Mononuclear cell (primary cell): Measurements from ENCODE around the gene SLC39A10. TPM values are rescaled to one million over a fixed set of nuclear protein-coding genes. Genes with fewer than 3 reads are reported as not detected.
"Not testable (repeated sequence)": the region's sequence is repeated elsewhere in the genome, so short reads cannot be mapped to it uniquely, and the experiment has no call there.

Source experiments
- H3K27me3 ChIP-seq: 2 replicates; pipeline ENCODE4 v1.6.0; 2011; ENCODE audit warnings: low read length, control low read depth; ENCODE audit not compliant: insufficient read depth
- H3K4me1 ChIP-seq: 2 replicates; pipeline ENCODE4 v1.5.1; 2011; ENCODE audit warnings: mild to moderate bottlenecking, low read length, control low read depth; ENCODE audit not compliant: insufficient read depth
- H3K4me3 ChIP-seq: 2 replicates; pipeline ENCODE4 v1.5.1; 2011; ENCODE audit warnings: mild to moderate bottlenecking, low read length, moderate library complexity
- H3K9me3 ChIP-seq: 2 replicates; pipeline ENCODE4 v1.5.1; 2011; ENCODE audit warnings: low read depth, mild to moderate bottlenecking, control low read depth, low read length
- total RNA-seq: library from RNA; depleted of rRNA; stranded (reverse); fragments of >200 nt; gene quantifications from one replicate; pipeline ENCODE4 v1.2.3, GENCODE V29; 2012

SLC39A10 gene
- total RNA-seq, 1 donor, result 52.7 TPM

DNA sequence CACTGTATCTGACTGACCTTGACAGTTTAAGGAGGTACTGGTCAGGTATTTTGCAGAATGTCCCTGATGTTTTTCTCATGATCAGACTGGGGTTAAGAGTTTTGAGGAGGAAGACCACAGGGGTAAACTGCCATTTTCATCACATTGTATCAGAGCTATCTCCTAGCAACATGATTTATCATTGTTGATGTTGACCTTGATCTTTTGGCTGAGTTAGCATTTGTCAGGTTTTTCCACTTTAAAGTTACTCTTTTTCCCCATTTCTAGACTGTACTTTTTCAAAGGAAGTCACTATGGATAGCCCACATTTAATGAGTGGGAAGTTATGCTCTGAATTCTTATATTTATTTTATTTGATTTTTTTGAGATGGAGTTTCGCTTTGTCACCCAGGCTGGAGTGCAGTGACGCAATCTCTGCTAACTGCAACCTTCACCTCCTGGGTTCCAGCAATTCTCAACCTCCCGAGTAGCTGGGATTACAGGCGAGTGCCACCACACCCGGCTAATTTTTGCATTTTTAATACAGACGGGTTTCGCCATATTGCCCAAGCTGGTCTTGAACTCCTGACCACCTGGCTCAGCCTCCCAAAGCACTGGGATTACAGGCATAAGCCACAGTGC lies 17.7 kb upstream of the SLC39A10 start:
- Histone ChIP-seq H3K4me3 (no peak overlapping the region), H3K4me1 (peaks cover 29% of the 10 kb centered on the region), H3K27me3 (no peaks in the 10 kb centered on the region), H3K9me3 (no peaks in the 10 kb centered on the region)

DNA sequence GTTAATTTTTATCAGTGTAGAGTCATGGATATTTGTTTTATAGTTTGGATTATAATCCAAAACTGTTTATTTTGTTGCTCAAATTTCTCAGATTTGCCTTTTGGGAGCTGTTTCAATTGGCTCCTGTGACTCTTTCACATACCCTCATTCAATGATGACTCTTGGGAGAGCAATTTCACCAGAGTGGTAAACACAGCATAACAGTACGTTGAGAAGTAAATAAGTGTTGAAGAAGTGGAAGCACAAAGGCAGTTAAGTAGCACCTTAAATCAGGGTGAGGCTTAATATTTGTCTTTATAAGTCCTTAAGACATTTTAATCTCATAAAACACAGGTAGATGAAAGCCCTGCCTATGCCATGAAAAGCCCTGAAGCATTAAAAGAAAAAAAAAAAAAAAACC lies 17.1 kb upstream of the SLC39A10 start:
- Histone ChIP-seq H3K27me3 (no peaks in the 10 kb centered on the region), H3K9me3 (no peaks in the 10 kb centered on the region), H3K4me1 (peaks cover 26% of the 10 kb centered on the region), H3K4me3 (no peak overlapping the region)

DNA sequence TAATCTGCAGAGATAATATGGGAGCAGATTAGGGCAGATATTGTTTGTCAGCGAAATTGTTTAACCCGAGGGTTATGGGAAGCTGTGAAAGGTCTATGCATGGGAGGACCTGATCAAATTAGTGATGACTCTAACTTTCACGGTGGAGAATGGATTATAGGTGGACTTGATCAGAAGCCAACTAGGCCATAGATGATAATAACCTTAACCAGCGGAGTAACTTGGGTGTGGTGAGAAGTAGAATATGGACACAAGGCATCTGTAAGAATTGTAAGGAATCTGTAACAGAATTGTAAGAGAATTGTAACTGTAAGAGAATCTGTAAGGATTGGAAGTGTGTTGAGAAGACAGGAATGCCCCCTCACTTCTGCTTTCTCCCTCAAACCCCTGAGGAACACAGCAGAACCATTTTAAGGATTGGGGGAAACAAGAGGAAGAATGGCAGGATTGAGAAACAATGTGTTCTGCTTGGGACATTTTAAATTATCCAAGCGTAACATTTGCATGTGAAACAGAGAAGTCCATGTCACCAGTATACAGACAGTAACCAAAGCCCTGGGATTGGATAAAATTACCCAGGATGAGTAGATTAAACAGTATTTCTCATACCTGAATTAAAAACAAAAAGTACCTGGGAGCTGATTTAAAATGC lies 14.9 kb upstream of the SLC39A10 start:
- no peaks in the 10 kb centered on the region for H3K27me3 ChIP-seq
- H3K4me1 ChIP-seq, result peaks cover 28% of the 10 kb centered on the region

DNA sequence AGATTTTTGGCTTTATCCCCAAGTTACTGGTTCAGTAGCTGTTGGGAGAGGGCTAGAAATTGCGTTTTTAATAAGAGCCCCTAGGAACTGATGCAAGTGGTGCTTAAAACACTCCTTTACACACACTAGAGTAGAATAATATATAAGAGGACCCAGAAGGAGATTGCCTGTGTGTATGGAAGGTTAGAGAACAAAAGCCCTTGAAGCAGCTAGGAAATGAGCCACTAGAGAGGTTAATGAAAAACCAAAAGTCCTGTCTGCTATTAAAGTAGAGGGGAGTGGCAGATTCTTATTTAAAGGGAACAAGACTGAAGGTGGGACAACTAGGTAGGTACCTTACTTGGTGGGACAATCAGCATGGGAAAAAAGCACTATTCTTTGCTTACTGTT lies 14.4 kb upstream of the SLC39A10 start:
- H3K27me3 ChIP-seq, result no peaks in the 10 kb centered on the region
- peaks cover 34% of the 10 kb centered on the region for H3K4me1 ChIP-seq
- H3K4me3 ChIP-seq, result no peak overlapping the region
- H3K9me3 ChIP-seq, result no peaks in the 10 kb centered on the region

More for the DNA sequence above, 14.9 kb upstream of the SLC39A10 start:
- Histone ChIP-seq H3K4me3 (no peak overlapping the region), H3K9me3 (no peaks in the 10 kb centered on the region)

DNA sequence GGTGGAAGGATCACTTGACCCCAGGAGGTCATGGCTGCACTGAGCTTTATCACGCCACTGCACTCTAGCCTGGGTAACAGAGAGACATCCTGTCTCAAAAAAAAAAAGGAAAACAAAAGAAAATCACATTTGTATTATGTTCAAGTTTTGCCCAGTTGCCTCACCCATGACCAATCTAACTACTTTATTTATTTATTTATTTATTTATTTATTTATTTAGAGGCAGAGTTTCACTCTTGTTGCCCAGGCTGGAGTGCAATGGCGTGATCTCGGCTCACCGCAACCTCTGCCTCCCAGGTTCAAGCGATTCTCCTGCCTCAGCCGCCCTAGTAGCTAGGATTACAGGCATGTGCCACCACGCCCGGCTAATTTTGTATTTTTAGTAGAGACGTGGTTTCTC lies 12.3 kb upstream of the SLC39A10 start:
- H3K9me3 ChIP-seq, H3K4me3 ChIP-seq: not testable (repeated sequence)
- H3K4me1 ChIP-seq, result peaks cover 52% of the 10 kb centered on the region

DNA sequence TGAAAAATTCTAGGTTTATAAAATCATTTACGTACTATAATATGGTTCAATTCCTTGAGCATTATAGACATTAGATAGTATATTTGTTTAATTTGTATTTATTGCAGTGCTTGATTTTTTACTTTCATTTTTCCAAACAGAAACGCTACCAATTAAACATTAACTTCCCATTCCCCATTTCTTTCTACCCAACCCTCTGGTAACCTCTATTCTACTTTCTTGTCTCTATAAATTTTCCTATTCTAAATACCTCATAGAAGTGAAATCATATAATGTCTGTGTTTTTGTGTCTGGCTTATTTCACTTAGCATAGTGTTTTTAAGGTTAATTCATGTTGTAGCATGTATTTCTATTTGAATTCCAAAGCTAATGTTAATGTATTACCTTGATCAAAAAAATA lies 11.6 kb upstream of the SLC39A10 start:
- Histone ChIP-seq H3K27me3 (no peaks in the 10 kb centered on the region), H3K4me3 (no peak overlapping the region), H3K9me3 (no peaks in the 10 kb centered on the region), H3K4me1 (peaks cover 60% of the 10 kb centered on the region)

More for the DNA sequence above, 12.3 kb upstream of the SLC39A10 start:
- not testable (repeated sequence) for H3K27me3 ChIP-seq

DNA sequence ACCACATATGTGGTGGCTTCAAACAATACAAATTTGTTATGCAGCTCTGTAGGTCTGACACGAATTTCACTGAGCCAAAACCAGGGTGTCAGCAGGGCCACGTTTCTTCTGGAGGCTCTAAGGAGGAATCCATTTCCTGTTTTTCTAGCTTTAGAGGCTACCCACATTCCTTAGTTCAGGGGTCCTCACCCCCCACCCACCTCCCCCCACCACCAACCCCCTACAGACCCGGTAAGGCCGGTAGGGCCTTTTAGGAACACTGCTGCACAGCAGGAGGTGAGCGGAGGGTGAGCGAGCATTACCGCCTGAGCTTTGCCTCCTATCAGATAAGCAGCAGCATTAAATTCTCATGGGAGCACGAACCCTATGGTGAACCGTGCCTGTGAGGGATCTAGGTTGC lies 10.6 kb upstream of the SLC39A10 start:
- H3K27me3 ChIP-seq, result no peaks in the 10 kb centered on the region
- no peaks in the 10 kb centered on the region for H3K9me3 ChIP-seq
- no peak overlapping the region for H3K4me3 ChIP-seq
- H3K4me1 ChIP-seq, result peaks cover 65% of the 10 kb centered on the region

DNA sequence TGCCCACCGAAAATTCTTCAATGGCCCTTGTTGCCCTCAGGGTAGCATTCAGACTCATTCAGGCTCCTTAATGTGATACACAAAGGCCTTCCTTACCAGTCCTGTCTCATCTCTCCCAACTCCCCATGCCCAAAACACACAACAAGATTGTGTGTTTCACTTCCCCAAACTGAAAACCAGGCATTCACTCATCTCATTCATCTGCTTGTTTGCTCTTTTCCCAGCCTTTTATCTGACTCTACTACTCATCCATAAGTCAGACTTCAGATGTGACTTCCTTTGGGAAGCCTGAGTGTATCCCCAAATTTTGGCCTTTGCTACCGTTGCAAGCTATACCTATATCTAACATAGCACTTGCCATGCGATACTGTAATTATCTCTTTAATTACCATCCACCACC lies 9.7 kb upstream of the SLC39A10 start:
- no peaks in the 10 kb centered on the region for H3K27me3 ChIP-seq
- peaks cover 63% of the 10 kb centered on the region for H3K4me1 ChIP-seq
- H3K4me3 ChIP-seq, result no peak overlapping the region
- no peaks in the 10 kb centered on the region for H3K9me3 ChIP-seq

DNA sequence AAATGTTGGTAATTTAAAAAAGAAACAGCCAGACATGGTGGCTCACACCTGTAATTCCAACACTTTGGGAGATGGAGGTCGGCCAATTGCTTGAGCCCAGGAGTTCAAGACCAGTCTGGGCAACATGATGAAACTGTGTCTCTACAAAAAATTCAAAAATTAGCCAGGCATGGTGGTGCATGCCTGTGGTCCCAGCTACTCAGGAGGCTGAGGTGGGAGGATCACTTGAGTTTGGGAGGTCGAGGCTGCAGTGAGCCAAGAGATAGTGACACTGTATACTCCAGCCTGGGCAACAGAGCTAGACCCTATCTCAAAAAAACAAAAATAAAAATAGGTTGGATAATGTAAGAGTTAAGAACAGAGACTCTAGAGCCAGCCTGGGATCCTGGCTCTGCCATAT lies 8.7 kb upstream of the SLC39A10 start:
- H3K9me3 ChIP-seq, H3K27me3 ChIP-seq, H3K4me3 ChIP-seq: not testable (repeated sequence)
- peaks cover 53% of the 10 kb centered on the region for H3K4me1 ChIP-seq

DNA sequence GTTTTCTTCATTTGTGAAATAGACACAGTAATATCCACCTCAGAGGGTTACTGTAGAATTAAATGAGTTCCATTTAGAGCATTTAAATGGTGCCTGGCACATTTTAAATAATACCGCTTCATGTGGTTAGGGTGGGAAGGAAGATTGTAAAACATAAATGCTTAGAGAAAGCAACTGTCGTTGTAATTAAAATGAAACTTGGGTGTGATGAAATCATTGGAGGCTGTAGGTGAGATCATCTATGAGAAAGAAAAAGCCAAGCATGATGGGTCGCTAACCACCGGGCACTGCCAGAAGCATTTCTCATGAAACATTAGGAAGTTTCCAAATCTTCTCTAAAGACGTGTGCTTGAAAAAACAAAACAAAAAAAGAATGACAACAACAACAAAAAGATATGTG lies 8.2 kb upstream of the SLC39A10 start:
- H3K9me3 ChIP-seq, result no peaks in the 10 kb centered on the region
- H3K4me1 ChIP-seq, result peaks cover 53% of the 10 kb centered on the region
- H3K4me3 ChIP-seq, result no peak overlapping the region

DNA sequence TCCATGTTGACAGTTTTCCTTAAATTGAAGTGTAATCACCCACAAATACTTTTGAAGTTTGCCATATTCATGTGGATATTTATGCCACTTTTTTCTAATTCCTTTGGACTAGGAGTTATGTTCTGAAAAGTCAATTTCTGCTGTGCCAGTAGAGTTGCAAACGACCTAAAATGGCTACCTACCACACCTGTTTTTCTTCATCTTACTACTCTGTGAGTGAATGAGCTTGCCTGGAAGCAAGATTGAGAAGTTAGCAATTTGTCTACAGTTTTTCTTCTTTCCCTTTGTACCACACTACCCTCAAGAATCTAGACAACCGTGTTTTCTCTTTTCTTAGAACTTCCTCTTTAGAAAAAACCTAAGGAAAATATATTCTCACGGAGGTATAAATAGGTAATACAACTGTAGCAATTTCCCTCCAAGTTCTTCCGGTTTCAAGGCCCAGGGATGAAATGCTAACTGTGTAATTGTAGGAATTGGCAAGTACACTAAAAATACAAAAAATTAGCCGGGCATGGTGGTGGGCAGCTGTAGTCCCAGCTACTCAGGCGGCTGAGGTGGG lies 7.3 kb upstream of the SLC39A10 start:
- no peak overlapping the region for H3K4me3 ChIP-seq
- H3K4me1 ChIP-seq, result peaks cover 57% of the 10 kb centered on the region
- H3K27me3 ChIP-seq, result no peaks in the 10 kb centered on the region
- H3K9me3 ChIP-seq, result no peaks in the 10 kb centered on the region

More for the DNA sequence above, 8.2 kb upstream of the SLC39A10 start:
- H3K27me3 ChIP-seq, result no peaks in the 10 kb centered on the region

DNA sequence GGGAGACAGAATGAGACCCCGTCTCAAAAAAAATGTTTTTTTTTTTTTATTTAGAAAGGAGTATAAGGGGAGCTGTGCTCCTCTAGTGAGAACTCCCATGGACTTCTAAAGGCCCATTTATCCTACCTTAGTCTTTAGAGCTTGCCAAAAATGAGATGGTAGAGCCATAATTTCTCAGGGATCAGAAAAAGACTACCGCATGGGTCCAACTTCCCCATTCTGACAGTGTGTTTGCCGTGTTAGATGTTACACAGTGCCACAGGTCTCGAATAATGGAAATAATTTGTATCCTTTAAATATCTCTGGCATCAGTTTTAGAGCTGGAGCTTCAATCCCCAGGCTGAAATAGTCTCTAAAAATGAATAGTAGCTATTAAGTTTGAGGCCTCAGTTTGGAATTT lies 6.0 kb upstream of the SLC39A10 start:
- no peak overlapping the region for H3K4me3 ChIP-seq
- no peaks in the 10 kb centered on the region for H3K9me3 ChIP-seq
- peaks cover 62% of the 10 kb centered on the region for H3K4me1 ChIP-seq
- H3K27me3 ChIP-seq, result no peaks in the 10 kb centered on the region

DNA sequence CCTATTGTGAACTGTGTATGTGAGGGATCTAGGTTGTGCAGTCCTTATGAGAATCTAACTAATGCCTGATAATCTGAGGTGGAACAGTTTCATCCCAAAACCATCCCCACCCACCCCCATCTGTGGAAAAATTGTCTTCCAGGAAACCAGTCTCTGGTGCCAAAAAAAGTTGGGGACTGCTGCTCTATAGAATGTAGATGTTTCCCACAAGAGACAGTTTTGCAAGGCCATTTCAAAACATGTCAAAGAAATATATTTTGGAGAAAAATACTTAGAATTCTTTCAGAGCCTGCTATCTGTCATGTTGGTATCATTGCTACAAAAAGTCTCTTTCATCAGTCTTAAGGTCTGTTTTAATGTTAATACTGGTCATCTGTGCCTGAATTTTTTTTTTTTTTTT lies 4.1 kb upstream of the SLC39A10 start:
- Histone ChIP-seq H3K4me3 (no peak overlapping the region), H3K27me3 (no peaks in the 10 kb centered on the region), H3K4me1 (peaks cover 53% of the 10 kb centered on the region), H3K9me3 (no peaks in the 10 kb centered on the region)

DNA sequence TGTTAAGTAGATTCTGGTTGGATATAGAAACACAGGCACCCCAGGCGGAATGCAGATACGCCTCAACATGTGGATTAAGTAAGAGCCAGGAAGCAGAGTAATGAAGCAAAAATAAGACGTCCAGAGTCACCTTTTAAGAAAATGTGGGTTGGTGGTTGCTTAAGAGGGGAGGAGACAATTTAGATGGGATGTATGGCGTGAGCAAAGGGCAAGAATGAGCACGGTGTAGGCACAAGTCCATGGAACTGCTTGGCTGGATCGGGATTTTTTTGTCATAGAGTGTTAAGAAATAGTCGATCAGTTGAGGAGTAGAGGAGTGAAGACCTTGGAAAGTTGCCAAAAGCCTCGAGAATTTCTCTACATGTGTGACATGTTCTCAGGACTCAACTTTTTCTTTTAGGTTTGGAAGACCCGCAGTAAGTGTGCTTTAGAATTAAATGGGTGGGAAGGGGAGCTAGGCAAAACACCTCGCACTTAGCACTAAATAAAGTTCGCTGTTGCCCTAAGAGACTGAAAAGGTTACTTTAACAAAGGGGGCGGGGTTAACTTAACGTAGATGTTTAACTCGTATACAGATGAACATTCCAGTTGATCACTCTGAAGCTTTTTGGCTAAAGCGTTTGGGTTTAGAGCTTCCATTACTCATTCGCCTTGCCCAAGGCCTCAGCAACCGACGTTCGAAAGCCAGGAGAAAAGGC lies 716 bp upstream of the SLC39A10 start:
- no peaks in the 10 kb centered on the region for H3K27me3 ChIP-seq
- no peaks in the 10 kb centered on the region for H3K9me3 ChIP-seq
- peaks cover 36% of the 10 kb centered on the region for H3K4me1 ChIP-seq
- H3K4me3 ChIP-seq, result peak overlapping the region; percentile 82
